Suppressor macrophage treated with lipopolysaccharide for 1 hour (primary cell): ENCODE data around the gene KIF12.

Source experiments
- DNase-seq, 3 donors: peaks; one replicate each; pipeline ENCODE4 v3.0.0-alpha.2; 2020 to 2022

Gene KIF12

GRCh38 chr9:114102484-114102883 lies 3.4 kb upstream of the KIF12 start:
- no peak for DNase-seq

GRCh38 chr9:114100536-114100935 lies 1.4 kb upstream of the KIF12 start:
- DNase-seq = peak in 1 of 3 donors; percentile 14

GRCh38 chr9:114099669-114100270 lies 678 bp upstream of the KIF12 start:
- no peak for DNase-seq

GRCh38 chr9:114098021-114098935 lies 814 bp downstream of the KIF12 start:
- DNase-seq = peak; percentile 43 to 67 (median 47)

GRCh38 chr9:114097613-114098020 lies 1.5 kb downstream of the KIF12 start:
- no peak for DNase-seq

- no peak for DNase-seq
Observed at GRCh38 chr9:114096866-114097612, 2.1 kb downstream of the KIF12 start.

- DNase-seq = peak in 1 of 3 donors; percentile 14
Observed at GRCh38 chr9:114096041-114096511, 3.0 kb downstream of the KIF12 start.

- no peak for DNase-seq
Observed at GRCh38 chr9:114094971-114095370, 4.1 kb downstream of the KIF12 start.

- no peak for DNase-seq
Observed at GRCh38 chr9:114093761-114094505, 5.2 kb downstream of the KIF12 start.

GRCh38 chr9:114093031-114093471 lies 6.0 kb downstream of the KIF12 start:
- no peak for DNase-seq

GRCh38 chr9:114092336-114092735 lies 6.8 kb downstream of the KIF12 start:
- no peak for DNase-seq

GRCh38 chr9:114091711-114092110 lies 7.4 kb downstream of the KIF12 start:
- DNase-seq = no peak

- no peak for DNase-seq
Observed at GRCh38 chr9:114090798-114091197, 8.3 kb downstream of the KIF12 start.

GRCh38 chr9:114089206-114089840 lies 9.8 kb downstream of the KIF12 start:
- DNase-seq = no peak

GRCh38 chr9:114088571-114089170 lies 10.4 kb downstream of the KIF12 start:
- DNase-seq = no peak

GRCh38 chr9:114087721-114088120 lies 11.4 kb downstream of the KIF12 start:
- DNase-seq = no peak

GRCh38 chr9:114086607-114087006 lies 12.5 kb downstream of the KIF12 start:
- no peak for DNase-seq

- DNase-seq = no peak
Observed at GRCh38 chr9:114086009-114086408, 13.1 kb downstream of the KIF12 start.

- no peak for DNase-seq
Observed at GRCh38 chr9:114085387-114085789, 13.7 kb downstream of the KIF12 start.

- no peak for DNase-seq
Observed at GRCh38 chr9:114084282-114085073, 14.6 kb downstream of the KIF12 start.

- DNase-seq = no peak
Observed at GRCh38 chr9:114083666-114084065, 15.4 kb downstream of the KIF12 start.
